SK-N-MC (cell line): ENCODE data around the gene MTNR1A.

Experiments used
- EZH2 ChIP-seq: fragments of 200-600 bp; sonication (generic); IDR thresholded peaks from one replicate; pipeline ENCODE4 v1.6.1; 2017; ENCODE audit warnings: antibody characterized with exemption
- POLR2AphosphoS5 ChIP-seq: IDR thresholded peaks from 2 replicates; pipeline ENCODE4 v1.6.1; 2012; ENCODE audit warnings: mild to moderate bottlenecking, low read depth, low read length, borderline replicate concordance

- TF ChIP-seq POLR2AphosphoS5 (no peak), EZH2 (no peak)
These were observed 71.7 kb downstream of the MTNR1A start for GRCh38 chr4:186483656-186484055.
